A549 (cell line): ENCODE results near the gene SUGCT.

Source experiments
- BCL3 ChIP-seq: fragments of >200 bp; sonication (Bioruptor Twin); formaldehyde crosslinking; IDR thresholded peaks from 3 replicates; pipeline ENCODE4 v1.6.1; 2016
- CBX8 ChIP-seq: fragments of 200-600 bp; sonication (generic); IDR thresholded peaks from 2 replicates; pipeline ENCODE4 v1.6.1; 2016
- CEBPB ChIP-seq, 2 experiments: fragments of >200 bp in 1 of 2; sonication (Bioruptor Twin) in 1 of 2; formaldehyde crosslinking in 1 of 2; IDR thresholded peaks; 2 replicates each; pipeline ENCODE4 v1.6.1; 2012 to 2016
- CTCF ChIP-seq: fragments of >200 bp; sonication (Bioruptor Twin); formaldehyde crosslinking; IDR thresholded peaks from 3 replicates; pipeline ENCODE4 v1.5.1; 2016
- ESRRA ChIP-seq: fragments of 150-350 bp; IDR thresholded peaks from 2 replicates; pipeline ENCODE4 v1.6.1; 2014; ENCODE audit warnings: mild to moderate bottlenecking, low read length, borderline replicate concordance
- FOSL2 ChIP-seq, 2 experiments: fragments of 450-650 bp in 1 of 2; fragments of >200 bp in 1 of 2; sonication (Bioruptor Twin) in 1 of 2; formaldehyde crosslinking; IDR thresholded peaks; 2 replicates each; pipeline versions ENCODE4 v1.5.0 to v1.6.1; 2016 to 2020; ENCODE audit warnings: mild to moderate bottlenecking in 1 of 2, moderate library complexity in 1 of 2
- NPAS2 ChIP-seq: fragments of 250-450 bp; sonication (Bioruptor Pico); IDR thresholded peaks from 2 replicates; pipeline ENCODE4 v1.8.0; 2022; ENCODE audit warnings: mild to moderate bottlenecking, moderate library complexity, borderline replicate concordance

GRCh38 chr7:40546616-40547501 lies 412.1 kb downstream of the SUGCT start:
- no peak for TF ChIP-seq ESRRA
- no peak for TF ChIP-seq FOSL2 (IDR thresholded peaks at IDR 0.05)
- TF ChIP-seq FOSL2 (CRISPR knock-in tag; IDR thresholded peaks at IDR 0.05) = no peak
- TF ChIP-seq CBX8 = no peak
- TF ChIP-seq CTCF = no peak
- no peak for TF ChIP-seq NPAS2 (CRISPR knock-in tag)
- no peak for TF ChIP-seq BCL3
- no peak for TF ChIP-seq CEBPB (IDR thresholded peaks at IDR 0.05)
